Transverse colon (tissue), 4 donors: ENCODE measurements around the gene PLEKHA6.

Source experiments
- CTCF ChIP-seq, 5 experiments: fragments of 200-600 bp in 3 of 5; fragments of 450-650 bp in 2 of 5; sonication (generic) in 3 of 5; IDR thresholded peaks; 1 replicate in 2 of 5; 2 replicates in 3 of 5; pipeline ENCODE4 v1.5.1; 2016 to 2017; ENCODE audit warnings: antibody characterized with exemption in 5 of 5, inconsistent platforms in 3 of 5, mild to moderate bottlenecking in 2 of 5, moderate library complexity in 1 of 5
- POLR2A ChIP-seq: fragments of 450-650 bp; IDR thresholded peaks from one replicate; pipeline ENCODE4 v1.6.1; 2016; ENCODE audit warnings: antibody characterized with exemption, mild to moderate bottlenecking, moderate library complexity
- POLR2AphosphoS5 ChIP-seq, 3 donors: sonication (generic); formaldehyde crosslinking; IDR thresholded peaks; one replicate each; pipeline ENCODE4 v1.6.1; 2016; ENCODE audit warnings: antibody characterized with exemption in 3 of 3

GRCh38 chr1:204354579-204354978, 5.2 kb downstream of the PLEKHA6 start:
- TF ChIP-seq CTCF (IDR thresholded peaks at IDR 0.05) (no peak), POLR2A (no peak), POLR2AphosphoS5 (IDR thresholded peaks at IDR 0.05) (no peak)
